GM18507 (cell line): ENCODE results near the gene CEACAM7.
A peak's percentile ranks its signal among the peaks of the same experiment; 100 is the strongest.
"Not testable (repeated sequence)": the region's sequence is repeated elsewhere in the genome, so short reads cannot be mapped to it uniquely, and the experiment has no call there.

Source experiments
- DNase-seq: peaks from one replicate; pipeline ENCODE4 v3.0.0; 2011; ENCODE audit warnings: low read depth; ENCODE audit not compliant: insufficient read length; ENCODE audit errors: extremely low spot score
- FAIRE-seq: peaks from 2 replicates; lab custom pipeline; 2011; peaks lifted over from hg19 to GRCh38; lab: Jason Lieb, UNC

Gene CEACAM7

DNA sequence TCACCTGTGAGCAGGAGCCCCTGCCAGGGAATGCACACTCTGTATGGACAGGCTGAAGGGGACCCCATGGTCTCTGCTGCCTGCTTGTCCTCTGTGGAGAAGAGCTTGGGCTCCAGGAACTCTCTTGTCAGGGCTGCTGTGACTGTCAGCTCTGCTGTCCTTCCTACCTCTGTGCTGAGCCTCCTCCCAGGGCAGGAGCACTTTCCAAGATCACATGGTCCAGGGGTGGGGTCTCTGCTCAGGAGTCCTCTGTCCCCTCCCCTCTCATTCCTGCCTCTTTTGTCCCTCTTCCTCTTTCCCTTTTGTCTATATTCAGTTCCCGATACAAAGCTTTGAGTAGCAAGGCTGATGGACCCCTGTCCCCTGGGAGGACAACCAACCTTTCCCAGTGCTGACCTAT is at the start of gene CEACAM7:
Gene CEACAM7, minus strand, starts transcription at position 173 of the 400 bp plus-strand sequence. Its CDS starts 105 bp downstream, at position 68.
- no peak for FAIRE-seq

DNA sequence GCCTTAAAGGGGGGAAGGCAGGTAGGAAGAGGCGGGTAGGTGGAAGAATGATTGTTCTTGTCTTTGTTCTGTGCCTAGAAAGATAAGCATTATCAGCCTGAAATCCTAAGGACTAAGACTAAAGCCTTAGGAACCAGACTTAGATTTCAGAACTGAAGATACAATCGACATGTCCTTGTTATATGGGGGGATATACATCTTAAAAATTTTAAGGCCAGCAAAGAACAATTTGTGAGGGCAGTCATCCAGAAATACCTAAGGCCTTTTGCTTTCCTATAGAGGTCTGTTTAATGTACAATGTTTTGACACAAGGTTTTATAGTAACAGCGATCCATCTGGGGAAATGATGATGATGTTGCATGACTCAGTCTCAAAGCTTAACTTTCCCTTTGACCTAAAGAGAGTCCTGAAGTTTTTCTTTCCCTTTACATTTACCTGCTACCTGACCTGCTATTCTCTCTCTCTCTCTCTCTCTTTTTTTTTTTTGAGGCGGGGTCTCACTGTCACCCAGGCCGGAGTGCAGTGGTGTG is 47.1 kb upstream of the CEACAM7 start:
- no peak for FAIRE-seq
- DNase-seq: no peak

More for the DNA sequence above, at the start of gene CEACAM7:
- no peak for DNase-seq

DNA sequence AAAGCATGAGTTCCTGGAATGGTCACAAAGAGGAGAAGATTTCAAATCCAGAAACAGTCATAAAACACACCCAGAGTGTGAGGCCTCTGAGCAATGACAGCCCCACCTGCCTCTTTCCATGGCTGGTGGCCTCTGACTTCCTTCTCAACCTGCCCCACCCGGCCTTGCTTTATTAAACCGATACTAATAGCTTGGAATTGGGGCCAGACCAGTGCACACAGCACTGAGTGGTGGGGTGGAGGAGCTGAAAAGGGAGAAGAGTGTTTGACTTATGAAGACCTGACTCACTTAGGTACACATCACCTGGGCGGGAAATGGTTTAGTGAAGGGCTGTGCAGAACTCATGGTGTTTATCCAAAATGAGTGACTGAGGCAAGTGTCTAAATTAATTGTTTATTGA is 46.5 kb upstream of the CEACAM7 start:
- no peak for FAIRE-seq
- DNase-seq: no peak

DNA sequence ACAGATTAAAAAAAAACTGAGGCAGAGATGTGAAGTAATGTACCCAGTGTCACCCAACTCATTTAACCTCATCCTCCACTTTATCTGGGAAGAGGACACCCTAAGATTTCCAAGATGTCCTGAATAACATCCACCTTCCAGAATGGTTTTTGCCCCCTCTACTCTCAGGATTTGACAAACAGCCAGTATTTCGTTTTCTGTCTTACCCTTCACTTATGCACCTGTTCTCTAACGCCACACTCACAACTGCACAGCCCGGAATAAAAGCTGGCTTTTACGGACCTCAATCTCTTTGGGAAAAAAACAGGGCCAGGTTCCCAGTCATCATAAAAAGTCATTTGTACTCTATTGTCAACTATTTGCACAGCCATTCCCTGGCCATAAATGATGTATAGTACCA is 46.1 kb upstream of the CEACAM7 start:
- DNase-seq: no peak

DNA sequence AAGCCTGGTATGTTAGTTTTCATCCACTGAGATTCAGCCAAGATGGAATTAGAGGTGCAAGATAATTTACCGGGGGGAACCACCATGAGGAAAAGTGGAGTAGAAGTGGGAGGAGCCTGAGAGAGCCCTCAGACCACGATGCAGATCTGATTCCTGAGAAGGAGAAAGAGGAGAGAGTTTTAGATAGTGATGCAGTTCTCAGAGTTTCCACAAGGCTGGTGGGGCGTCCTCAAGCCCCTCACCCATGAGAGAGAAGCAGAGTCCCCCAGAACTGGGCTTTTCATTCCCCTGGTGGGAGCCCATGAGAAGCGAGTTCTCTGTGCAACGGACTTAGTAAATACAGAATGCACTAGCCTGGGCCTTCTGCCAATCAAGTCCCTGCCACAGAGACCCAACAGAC is 38.4 kb upstream of the CEACAM7 start:
- DNase-seq: no peak
- no peak for FAIRE-seq

More for the DNA sequence above, 46.1 kb upstream of the CEACAM7 start:
- FAIRE-seq: no peak

DNA sequence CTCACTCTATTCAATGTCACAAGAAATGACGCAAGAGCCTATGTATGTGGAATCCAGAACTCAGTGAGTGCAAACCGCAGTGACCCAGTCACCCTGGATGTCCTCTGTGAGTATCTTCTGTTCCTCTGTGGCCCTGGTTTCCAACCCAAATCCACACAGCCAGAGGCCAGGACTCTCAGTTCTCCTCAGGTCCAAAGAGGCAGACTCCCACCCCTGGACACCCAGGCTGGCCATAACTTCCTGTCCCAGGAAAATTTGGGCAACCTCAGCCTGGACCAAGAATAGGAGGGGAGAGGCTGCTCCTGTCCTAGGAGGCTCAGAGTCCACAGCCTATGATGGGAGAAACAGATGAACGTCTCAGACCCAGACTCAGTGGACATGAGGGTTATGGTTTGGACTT is 32.0 kb upstream of the CEACAM7 start:
- DNase-seq: no peak
- no peak for FAIRE-seq

DNA sequence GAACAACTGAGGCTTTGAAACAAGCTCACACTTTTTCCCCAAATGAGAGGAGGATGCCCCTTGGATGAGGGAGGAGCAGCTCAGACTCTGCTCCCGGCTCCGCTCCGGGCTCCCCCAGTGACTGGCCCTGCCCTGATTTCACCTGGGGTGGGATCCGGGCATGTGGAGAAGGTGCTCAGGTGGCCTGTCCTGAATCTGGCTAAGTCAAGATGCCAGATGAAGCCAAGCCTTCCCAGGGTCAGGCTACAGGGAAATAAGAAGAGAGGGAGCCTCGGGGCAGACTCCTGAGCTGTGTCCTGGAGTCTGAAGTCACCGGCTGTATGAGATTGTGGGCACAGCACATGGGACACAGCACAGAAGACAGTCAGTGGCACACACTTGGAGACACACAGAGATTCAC is 30.7 kb upstream of the CEACAM7 start:
- no peak for FAIRE-seq
- DNase-seq: no peak

DNA sequence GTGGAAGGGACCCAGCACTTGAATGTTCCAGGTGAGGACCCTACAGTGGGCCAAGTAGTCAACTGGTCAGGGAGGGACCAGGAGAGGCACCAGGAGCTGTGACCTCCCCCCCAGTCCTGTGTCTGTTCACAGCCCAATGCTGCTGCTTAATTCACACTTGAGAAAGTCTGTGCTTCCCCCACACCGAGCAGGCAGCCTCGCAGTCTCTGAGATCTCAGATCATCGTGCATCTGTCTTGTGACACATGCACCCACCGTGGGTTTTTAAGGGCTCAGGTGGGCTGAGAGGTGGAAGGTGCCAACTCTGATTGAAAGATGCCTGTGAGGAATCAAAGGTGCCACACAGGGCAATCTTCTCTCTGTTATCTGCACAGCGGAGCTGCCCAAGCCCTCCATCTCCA is 26.5 kb upstream of the CEACAM7 start:
- DNase-seq (no peak), FAIRE-seq (no peak)

DNA sequence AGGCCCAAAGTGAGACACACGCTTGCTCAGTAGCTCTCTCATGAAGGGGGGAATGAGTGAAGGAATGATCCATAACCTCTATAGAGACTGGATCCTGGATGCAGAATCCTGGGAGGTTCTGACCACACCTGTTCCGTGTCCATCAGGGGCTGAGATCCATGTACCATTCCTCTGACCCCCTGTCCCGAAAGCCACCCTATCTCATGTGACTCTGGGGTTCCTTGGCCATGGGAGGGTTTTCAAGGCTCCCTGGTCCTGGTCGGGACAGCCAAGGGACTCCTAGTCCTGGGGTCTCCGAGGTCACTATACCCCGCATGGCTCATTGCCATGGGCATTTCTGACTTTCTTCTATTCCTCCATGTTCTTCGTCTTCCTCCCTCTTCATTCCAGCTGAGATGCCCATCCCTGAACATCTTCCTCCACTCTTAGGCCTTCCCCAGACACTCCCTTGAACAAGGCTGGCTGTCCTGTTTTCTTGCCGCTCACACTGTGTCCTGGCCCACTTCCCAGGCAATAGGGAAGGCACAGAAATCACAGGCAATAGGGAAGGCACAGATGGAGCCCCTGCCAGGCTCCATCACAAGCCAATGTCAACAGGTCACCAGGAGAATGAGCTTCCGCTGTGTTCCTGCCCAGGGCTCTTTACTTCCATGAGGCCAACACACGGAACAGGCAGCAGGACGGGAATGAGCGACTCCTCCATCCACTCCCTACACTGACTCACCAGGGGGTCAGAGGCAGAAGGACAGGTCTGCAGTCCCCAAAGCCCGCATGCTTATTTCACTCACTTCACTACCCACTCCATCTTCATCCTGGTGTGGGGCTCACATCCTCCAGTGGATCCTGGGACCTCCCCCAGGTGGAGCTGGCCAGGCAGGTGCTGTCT is 23.5 kb upstream of the CEACAM7 start:
- DNase-seq (no peak), FAIRE-seq (no peak)

DNA sequence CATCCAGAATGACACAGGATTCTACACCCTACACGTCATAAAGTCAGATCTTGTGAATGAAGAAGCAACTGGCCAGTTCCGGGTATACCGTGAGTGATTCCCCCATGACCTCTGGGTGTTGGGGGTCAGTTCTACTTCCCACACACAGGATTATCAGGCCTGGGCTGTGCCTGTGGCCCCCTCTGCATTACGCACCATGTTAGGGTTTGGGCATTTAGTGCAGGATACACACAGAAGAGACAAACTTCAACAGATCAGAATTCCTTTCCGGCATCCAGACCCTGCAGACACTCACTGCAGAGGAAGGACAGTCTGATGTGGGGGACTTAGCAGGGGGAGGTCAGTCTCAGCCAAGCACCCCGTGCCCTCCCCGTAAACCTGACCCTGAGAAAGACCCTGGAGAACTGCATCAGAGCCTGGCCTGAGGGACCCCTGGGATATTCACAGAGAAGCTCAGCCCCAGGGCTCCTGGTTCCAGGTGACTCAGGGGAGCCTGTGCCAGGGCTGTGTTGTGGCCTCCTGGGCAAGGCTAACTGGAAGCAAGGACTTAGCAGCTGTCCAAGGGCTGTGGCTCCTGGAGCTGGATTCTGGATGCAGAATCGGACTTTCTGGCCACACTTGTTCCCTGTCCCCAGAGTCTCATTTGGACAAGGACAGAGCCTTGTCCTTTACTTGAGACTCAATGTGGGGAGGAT is 22.0 kb upstream of the CEACAM7 start:
- FAIRE-seq: no peak
- no peak for DNase-seq

DNA sequence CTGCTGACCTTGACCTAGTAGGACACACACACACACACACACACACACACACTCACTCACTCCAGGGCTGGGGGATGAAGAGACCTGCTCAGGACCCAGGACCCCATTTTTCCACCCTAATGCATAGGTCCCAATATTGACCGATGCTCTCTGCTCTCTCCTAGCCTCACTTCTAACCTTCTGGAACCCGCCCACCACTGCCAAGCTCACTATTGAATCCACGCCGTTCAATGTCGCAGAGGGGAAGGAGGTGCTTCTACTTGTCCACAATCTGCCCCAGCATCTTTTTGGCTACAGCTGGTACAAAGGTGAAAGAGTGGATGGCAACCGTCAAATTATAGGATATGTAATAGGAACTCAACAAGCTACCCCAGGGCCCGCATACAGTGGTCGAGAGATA is 21.4 kb upstream of the CEACAM7 start:
- not testable (repeated sequence) for DNase-seq, FAIRE-seq

DNA sequence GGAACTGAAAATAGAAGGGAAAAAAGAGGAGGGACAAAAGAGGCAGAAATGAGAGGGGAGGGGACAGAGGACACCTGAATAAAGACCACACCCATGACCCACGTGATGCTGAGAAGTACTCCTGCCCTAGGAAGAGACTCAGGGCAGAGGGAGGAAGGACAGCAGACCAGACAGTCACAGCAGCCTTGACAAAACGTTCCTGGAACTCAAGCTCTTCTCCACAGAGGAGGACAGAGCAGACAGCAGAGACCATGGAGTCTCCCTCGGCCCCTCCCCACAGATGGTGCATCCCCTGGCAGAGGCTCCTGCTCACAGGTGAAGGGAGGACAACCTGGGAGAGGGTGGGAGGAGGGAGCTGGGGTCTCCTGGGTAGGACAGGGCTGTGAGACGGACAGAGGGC is 20.4 kb upstream of the CEACAM7 start, which contains the start of gene CEACAM5:
Gene CEACAM5, plus strand, starts transcription at position 146 of the 400 bp plus-strand sequence. Its CDS starts 106 bp downstream, at position 252.
- FAIRE-seq (no peak), DNase-seq (no peak)

DNA sequence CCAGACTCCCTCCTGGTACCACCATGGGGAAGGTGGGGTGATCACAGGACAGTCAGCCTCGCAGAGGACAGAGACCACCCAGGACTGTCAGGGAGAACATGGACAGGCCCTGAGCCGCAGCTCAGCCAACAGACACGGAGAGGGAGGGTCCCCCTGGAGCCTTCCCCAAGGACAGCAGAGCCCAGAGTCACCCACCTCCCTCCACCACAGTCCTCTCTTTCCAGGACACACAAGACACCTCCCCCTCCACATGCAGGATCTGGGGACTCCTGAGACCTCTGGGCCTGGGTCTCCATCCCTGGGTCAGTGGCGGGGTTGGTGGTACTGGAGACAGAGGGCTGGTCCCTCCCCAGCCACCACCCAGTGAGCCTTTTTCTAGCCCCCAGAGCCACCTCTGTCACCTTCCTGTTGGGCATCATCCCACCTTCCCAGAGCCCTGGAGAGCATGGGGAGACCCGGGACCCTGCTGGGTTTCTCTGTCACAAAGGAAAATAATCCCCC is 19.9 kb upstream of the CEACAM7 start:
- FAIRE-seq (no peak), DNase-seq (no peak)

DNA sequence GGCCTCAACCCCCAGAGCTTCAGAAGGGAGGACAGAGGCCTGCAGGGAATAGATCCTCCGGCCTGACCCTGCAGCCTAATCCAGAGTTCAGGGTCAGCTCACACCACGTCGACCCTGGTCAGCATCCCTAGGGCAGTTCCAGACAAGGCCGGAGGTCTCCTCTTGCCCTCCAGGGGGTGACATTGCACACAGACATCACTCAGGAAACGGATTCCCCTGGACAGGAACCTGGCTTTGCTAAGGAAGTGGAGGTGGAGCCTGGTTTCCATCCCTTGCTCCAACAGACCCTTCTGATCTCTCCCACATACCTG is 19.4 kb upstream of the CEACAM7 start:
- no peak for DNase-seq
- FAIRE-seq: no peak

DNA sequence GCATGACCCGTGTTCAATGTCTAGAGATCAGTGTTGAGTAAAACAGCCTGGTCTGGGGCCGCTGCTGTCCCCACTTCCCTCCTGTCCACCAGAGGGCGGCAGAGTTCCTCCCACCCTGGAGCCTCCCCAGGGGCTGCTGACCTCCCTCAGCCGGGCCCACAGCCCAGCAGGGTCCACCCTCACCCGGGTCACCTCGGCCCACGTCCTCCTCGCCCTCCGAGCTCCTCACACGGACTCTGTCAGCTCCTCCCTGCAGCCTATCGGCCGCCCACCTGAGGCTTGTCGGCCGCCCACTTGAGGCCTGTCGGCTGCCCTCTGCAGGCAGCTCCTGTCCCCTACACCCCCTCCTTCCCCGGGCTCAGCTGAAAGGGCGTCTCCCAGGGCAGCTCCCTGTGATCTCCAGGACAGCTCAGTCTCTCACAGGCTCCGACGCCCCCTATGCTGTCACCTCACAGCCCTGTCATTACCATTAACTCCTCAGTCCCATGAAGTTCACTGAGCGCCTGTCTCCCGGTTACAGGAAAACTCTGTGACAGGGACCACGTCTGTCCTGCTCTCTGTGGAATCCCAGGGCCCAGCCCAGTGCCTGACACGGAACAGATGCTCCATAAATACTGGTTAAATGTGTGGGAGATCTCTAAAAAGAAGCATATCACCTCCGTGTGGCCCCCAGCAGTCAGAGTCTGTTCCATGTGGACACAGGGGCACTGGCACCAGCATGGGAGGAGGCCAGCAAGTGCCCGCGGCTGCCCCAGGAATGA is 18.9 kb upstream of the CEACAM7 start:
- DNase-seq (peak; percentile 59), FAIRE-seq (peak; percentile 73)

DNA sequence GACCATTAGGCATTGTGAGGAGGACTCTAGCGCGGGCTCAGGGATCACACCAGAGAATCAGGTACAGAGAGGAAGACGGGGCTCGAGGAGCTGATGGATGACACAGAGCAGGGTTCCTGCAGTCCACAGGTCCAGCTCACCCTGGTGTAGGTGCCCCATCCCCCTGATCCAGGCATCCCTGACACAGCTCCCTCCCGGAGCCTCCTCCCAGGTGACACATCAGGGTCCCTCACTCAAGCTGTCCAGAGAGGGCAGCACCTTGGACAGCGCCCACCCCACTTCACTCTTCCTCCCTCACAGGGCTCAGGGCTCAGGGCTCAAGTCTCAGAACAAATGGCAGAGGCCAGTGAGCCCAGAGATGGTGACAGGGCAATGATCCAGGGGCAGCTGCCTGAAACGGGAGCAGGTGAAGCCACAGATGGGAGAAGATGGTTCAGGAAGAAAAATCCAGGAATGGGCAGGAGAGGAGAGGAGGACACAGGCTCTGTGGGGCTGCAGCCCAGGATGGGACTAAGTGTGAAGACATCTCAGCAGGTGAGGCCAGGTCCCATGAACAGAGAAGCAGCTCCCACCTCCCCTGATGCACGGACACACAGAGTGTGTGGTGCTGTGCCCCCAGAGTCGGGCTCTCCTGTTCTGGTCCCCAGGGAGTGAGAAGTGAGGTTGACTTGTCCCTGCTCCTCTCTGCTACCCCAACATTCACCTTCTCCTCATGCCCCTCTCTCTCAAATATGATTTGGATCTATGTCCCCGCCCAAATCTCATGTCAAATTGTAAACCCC is 17.5 kb upstream of the CEACAM7 start:
- DNase-seq (no peak), FAIRE-seq (no peak)

DNA sequence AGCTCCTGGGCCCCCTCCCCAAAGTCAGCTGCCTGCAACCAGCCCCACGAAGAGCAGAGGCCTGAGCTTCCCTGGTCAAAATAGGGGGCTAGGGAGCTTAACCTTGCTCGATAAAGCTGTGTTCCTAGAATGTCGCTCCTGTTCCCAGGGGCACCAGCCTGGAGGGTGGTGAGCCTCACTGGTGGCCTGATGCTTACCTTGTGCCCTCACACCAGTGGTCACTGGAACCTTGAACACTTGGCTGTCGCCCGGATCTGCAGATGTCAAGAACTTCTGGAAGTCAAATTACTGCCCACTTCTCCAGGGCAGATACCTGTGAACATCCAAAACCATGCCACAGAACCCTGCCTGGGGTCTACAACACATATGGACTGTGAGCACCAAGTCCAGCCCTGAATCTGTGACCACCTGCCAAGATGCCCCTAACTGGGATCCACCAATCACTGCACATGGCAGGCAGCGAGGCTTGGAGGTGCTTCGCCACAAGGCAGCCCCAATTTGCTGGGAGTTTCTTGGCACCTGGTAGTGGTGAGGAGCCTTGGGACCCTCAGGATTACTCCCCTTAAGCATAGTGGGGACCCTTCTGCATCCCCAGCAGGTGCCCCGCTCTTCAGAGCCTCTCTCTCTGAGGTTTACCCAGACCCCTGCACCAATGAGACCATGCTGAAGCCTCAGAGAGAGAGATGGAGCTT is 15.7 kb upstream of the CEACAM7 start:
- FAIRE-seq (no peak), DNase-seq (no peak)

DNA sequence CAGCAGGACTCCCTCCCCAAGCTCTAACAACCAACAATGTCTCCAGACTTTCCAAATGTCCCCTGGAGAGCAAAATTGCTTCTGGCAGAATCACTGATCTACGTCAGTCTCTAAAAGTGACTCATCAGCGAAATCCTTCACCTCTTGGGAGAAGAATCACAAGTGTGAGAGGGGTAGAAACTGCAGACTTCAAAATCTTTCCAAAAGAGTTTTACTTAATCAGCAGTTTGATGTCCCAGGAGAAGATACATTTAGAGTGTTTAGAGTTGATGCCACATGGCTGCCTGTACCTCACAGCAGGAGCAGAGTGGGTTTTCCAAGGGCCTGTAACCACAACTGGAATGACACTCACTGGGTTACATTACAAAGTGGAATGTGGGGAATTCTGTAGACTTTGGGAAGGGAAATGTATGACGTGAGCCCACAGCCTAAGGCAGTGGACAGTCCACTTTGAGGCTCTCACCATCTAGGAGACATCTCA is 14.1 kb upstream of the CEACAM7 start:
- FAIRE-seq: no peak
- DNase-seq: no peak
